ENCODE data around the gene NUPR2. TPM values are rescaled to one million over a fixed set of nuclear protein-coding genes. Genes with fewer than 3 reads are reported as not detected.
"Not testable (repeated sequence)": the region's sequence is repeated elsewhere in the genome, so short reads cannot be mapped to it uniquely, and the experiment has no call there.

The NUPR2 gene
- total RNA-seq, 1 donor = not detected

DNA sequence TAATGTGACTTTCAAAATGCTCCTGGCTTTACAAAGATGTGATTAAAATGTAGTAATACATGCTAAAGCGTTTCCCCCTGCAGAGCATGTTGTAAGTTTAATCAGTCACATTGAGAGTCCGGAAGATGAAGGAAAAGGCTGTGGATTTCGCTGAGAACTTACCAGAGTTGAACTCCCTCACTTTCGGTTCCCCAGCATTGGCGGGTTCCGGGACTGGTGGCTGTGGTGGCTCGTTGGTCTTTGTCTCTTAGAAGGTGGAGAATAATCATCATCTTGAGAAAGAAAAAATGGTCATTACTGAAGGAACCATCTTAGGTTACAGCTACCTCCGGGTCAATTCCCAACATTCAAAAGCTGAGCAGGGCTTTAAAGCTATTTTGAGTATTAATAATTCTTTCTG, 9.6 kb upstream of the NUPR2 start:
- DNase-seq (ENCODE audit: insufficient read length, low spot score, missing footprints) = no peak
- Histone ChIP-seq H3K9me3 (ENCODE audit: low read depth, low read length) (no peaks in the 10 kb centered on the region), H3K4me1 (ENCODE audit: insufficient read depth, low read length) (no peaks in the 10 kb centered on the region), H3K4me2 (ENCODE audit: insufficient read depth, low read length) (no peak overlapping the region), H3K79me2 (ENCODE audit: insufficient read depth, low read length) (no peaks in the 10 kb centered on the region), H3K27me3 (ENCODE audit: insufficient read depth, low read length) (no peaks in the 10 kb centered on the region), H4K20me1 (ENCODE audit: insufficient read depth, low read length) (no peaks in the 10 kb centered on the region), H2AFZ (ENCODE audit: low read length) (no peak overlapping the region), H3K27ac (ENCODE audit: low read depth, low read length) (no peak overlapping the region), H3K36me3 (ENCODE audit: insufficient read depth, low read length) (no peaks in the 10 kb centered on the region), H3K4me3 (ENCODE audit: insufficient read depth, low read length) (no peak overlapping the region)
- TF ChIP-seq, protein P1, sequence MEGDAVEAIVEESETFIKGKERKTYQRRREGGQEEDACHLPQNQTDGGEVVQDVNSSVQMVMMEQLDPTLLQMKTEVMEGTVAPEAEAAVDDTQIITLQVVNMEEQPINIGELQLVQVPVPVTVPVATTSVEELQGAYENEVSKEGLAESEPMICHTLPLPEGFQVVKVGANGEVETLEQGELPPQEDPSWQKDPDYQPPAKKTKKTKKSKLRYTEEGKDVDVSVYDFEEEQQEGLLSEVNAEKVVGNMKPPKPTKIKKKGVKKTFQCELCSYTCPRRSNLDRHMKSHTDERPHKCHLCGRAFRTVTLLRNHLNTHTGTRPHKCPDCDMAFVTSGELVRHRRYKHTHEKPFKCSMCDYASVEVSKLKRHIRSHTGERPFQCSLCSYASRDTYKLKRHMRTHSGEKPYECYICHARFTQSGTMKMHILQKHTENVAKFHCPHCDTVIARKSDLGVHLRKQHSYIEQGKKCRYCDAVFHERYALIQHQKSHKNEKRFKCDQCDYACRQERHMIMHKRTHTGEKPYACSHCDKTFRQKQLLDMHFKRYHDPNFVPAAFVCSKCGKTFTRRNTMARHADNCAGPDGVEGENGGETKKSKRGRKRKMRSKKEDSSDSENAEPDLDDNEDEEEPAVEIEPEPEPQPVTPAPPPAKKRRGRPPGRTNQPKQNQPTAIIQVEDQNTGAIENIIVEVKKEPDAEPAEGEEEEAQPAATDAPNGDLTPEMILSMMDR (IDR thresholded peaks at IDR 0.05; ENCODE audit: extremely low read depth, low read depth, low read length) = no peak

DNA sequence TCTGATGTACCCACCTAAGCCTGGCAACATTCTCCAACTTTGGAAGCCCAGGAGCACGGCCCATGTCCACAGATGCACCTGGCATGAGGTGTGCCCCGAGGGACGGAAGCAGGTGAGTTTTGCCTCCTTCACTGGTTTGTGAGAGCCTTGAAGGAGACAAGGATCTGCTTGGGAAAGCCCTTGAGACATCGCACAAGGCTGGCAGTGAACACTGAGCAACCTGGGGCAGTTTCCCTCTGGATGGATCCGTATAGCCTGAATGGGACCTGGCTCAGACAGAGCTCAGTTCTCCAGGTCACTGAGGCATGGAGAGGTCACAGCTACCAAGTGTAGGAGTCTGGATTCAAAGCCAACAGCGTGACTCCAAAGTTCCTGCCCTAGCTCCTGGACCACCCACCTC, 8.8 kb upstream of the NUPR2 start:
- Histone ChIP-seq H4K20me1 (ENCODE audit: insufficient read depth, low read length) (no peaks in the 10 kb centered on the region), H3K27me3 (ENCODE audit: insufficient read depth, low read length) (no peaks in the 10 kb centered on the region), H3K9me3 (ENCODE audit: low read depth, low read length) (no peaks in the 10 kb centered on the region), H3K4me2 (ENCODE audit: insufficient read depth, low read length) (no peak overlapping the region), H3K4me3 (ENCODE audit: insufficient read depth, low read length) (no peak overlapping the region), H2AFZ (ENCODE audit: low read length) (no peak overlapping the region), H3K27ac (ENCODE audit: low read depth, low read length) (no peak overlapping the region), H3K79me2 (ENCODE audit: insufficient read depth, low read length) (no peaks in the 10 kb centered on the region), H3K4me1 (ENCODE audit: insufficient read depth, low read length) (no peaks in the 10 kb centered on the region), H3K36me3 (ENCODE audit: insufficient read depth, low read length) (no peaks in the 10 kb centered on the region)
- no peak for DNase-seq (ENCODE audit: insufficient read length, low spot score, missing footprints)
- TF ChIP-seq, protein P1 (IDR thresholded peaks at IDR 0.05; ENCODE audit: extremely low read depth, low read depth, low read length) = no peak

DNA sequence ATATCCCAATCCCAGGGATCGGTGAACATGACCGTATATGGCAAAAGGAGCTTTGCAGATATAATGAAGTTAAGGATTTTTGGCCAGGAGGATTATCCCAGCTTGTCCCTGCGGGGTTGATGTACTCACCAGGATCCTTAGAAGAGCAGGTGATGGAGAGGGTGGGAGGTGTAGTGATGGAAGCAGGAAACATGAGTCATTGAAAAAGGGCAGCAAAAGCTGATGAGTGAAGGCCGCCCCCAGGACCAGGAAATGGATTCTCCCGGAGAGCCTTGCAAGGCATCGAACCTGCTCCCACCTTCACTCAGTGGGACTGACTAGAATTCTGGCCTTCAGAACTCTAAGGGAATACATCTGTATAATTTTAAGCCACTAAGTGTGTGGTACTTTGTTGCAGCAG, 5.2 kb upstream of the NUPR2 start:
- no peak for DNase-seq (ENCODE audit: insufficient read length, low spot score, missing footprints)

DNA sequence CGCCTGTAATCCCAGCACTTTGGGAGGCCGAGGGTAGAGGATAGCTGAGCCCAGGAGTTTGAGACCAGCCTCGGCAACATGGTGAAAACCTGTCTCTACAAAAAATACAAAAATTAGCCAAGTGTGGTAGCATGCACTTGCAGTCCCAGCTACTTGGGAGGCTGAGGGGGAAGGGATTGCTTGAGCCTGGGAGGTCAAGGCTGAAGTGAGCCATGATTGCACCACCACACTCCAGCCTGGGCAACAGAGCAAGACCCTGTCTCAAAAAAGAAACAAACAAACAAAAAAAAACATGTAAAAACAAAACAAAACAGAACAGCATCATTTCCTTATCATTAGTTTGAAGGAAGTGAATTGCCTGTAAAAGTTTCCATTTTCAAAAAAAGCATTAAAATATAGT, 4.0 kb downstream of the NUPR2 start:
- not testable (repeated sequence) for H3K79me2 ChIP-seq (ENCODE audit: insufficient read depth, low read length); H3K27me3 ChIP-seq (ENCODE audit: insufficient read depth, low read length); H3K4me1 ChIP-seq (ENCODE audit: insufficient read depth, low read length); H3K27ac ChIP-seq (ENCODE audit: low read depth, low read length); H4K20me1 ChIP-seq (ENCODE audit: insufficient read depth, low read length); DNase-seq (ENCODE audit: insufficient read length, low spot score, missing footprints); H3K9me3 ChIP-seq (ENCODE audit: low read depth, low read length); H3K4me2 ChIP-seq (ENCODE audit: insufficient read depth, low read length); H3K36me3 ChIP-seq (ENCODE audit: insufficient read depth, low read length); H3K4me3 ChIP-seq (ENCODE audit: insufficient read depth, low read length); H2AFZ ChIP-seq (ENCODE audit: low read length)

More for the DNA sequence above, 5.2 kb upstream of the NUPR2 start:
- Histone ChIP-seq H3K36me3 (ENCODE audit: insufficient read depth, low read length) (no peaks in the 10 kb centered on the region), H3K4me3 (ENCODE audit: insufficient read depth, low read length) (no peak overlapping the region), H4K20me1 (ENCODE audit: insufficient read depth, low read length) (no peaks in the 10 kb centered on the region), H3K79me2 (ENCODE audit: insufficient read depth, low read length) (no peaks in the 10 kb centered on the region), H3K27ac (ENCODE audit: low read depth, low read length) (no peak overlapping the region), H3K27me3 (ENCODE audit: insufficient read depth, low read length) (no peaks in the 10 kb centered on the region), H3K4me2 (ENCODE audit: insufficient read depth, low read length) (no peak overlapping the region), H3K4me1 (ENCODE audit: insufficient read depth, low read length) (no peaks in the 10 kb centered on the region), H3K9me3 (ENCODE audit: low read depth, low read length) (no peaks in the 10 kb centered on the region), H2AFZ (ENCODE audit: low read length) (no peak overlapping the region)
- TF ChIP-seq, protein P1 (IDR thresholded peaks at IDR 0.05; ENCODE audit: extremely low read depth, low read depth, low read length) = no peak
